Heart right ventricle (tissue), 16 donors: ENCODE data around the gene OGFOD3. TPM values are rescaled to one million over a fixed set of nuclear protein-coding genes. Genes with fewer than 3 reads are reported as not detected.

ENCODE experiments used
- ATAC-seq, 8 donors: fragments of 200-7000 bp; cut with Tn5 transposase; one replicate each; pipeline ENCODE4 v1.9.1; 2020; ENCODE audit warnings: mild to moderate bottlenecking in 8 of 8, moderate library complexity in 8 of 8, moderate number of reproducible peaks in 1 of 8
- DNase-seq, 2 donors: peaks; one replicate each; pipeline ENCODE4 v3.0.0-alpha.2; 2020
- H3K27ac ChIP-seq, 10 donors: fragments of 200-600 bp; sonication (generic) in 2 of 10; one replicate each; pipeline versions ENCODE4 v1.5.0 to v1.8.0; 2020 to 2022; ENCODE audit warnings: mild to moderate bottlenecking in 3 of 10
- H3K27me3 ChIP-seq, 7 donors: fragments of 200-600 bp; one replicate each; pipeline ENCODE4 v1.8.0; 2021 to 2022; ENCODE audit warnings: mild to moderate bottlenecking in 2 of 7
- H3K36me3 ChIP-seq, 9 donors: fragments of 200-600 bp; sonication (generic) in 1 of 9; one replicate each; pipeline versions ENCODE4 v1.5.0 to v1.8.0; 2020 to 2022; ENCODE audit warnings: mild to moderate bottlenecking in 2 of 9
- H3K4me1 ChIP-seq, 9 donors: fragments of 200-600 bp; sonication (generic) in 1 of 9; one replicate each; pipeline versions ENCODE4 v1.5.0 to v1.8.0; 2020 to 2022; ENCODE audit warnings: mild to moderate bottlenecking in 4 of 9
- H3K4me3 ChIP-seq, 10 donors: fragments of 200-600 bp; sonication (generic) in 2 of 10; one replicate each; pipeline versions ENCODE4 v1.5.0 to v1.8.0; 2020 to 2022; ENCODE audit warnings: mild to moderate bottlenecking in 7 of 10, moderate library complexity in 2 of 10
- H3K9me3 ChIP-seq, 11 donors: fragments of 200-600 bp in 10 of 11; sonication (generic) in 2 of 11; one replicate each; pipeline versions ENCODE4 v1.5.0 to v1.8.0; 2013 to 2022; ENCODE audit warnings: mild to moderate bottlenecking in 2 of 11, control low read depth in 1 of 11, moderate library complexity in 1 of 11
- CTCF ChIP-seq, 9 donors: fragments of 200-600 bp; sonication (generic) in 2 of 9; IDR thresholded peaks; one replicate each; pipeline versions ENCODE4 v1.5.0 to v1.8.0; 2021 to 2022; ENCODE audit warnings: antibody characterized with exemption in 9 of 9, mild to moderate bottlenecking in 5 of 9, moderate library complexity in 1 of 9
- WGBS, 2 donors: extraction: QIAGEN DNeasy Blood & Tissue Kit; methylation state at CpG; one replicate each; pipeline ENCODE4 v1.1.7; 2013; ENCODE audit warnings: inconsistent platforms in 1 of 2; 5-methylcytosine and 5-hydroxymethylcytosine counted together
- intact Hi-C, 10 donors: fragments of 100-400 bp; cut with DNase I; formaldehyde crosslinking; loops; one replicate each; pipeline versions ENCODE4 v1.11.1 to v1.14.2; 2022
- polyA plus RNA-seq, 2 donors: library from polyadenylated mRNA; stranded (reverse); fragments of 200-250 nt; gene quantifications; one replicate each; pipeline ENCODE4 v1.2.3, GENCODE V29; 2013
- total RNA-seq, 10 donors: library from RNA; stranded (reverse); fragmentation: NEBNext Ultra II Directional in 3 of 10; extraction: Animal tissue kit (Norgen Biotek cat#: 25700) in 3 of 10; gene quantifications; one replicate each; pipeline versions ENCODE4 v1.2.1 to v1.2.4, GENCODE V29; 2021 to 2023
- donor health status: Arrhythmogenic right ventricular cardiomyopathy.
- donor health status: ischemic (EF 13 %, LVEDD 7.1; RV severe dilation, severe dysfunction).
- donor health status: healthy with polysubstance abuse.
- donor health status: DM: no; HTN: yes; CAD: no.
- donor health status: DM: no; HTN: no; CAD: no.
- donor health status: ischemic (EF 25% LVEDD 6.9; RV normal size, moderate dysfunction).
- donor health status: ischemic (EF 25% LVEDD 5.7; RV mildly dilated, moderate dysfunction).
- donor health status: healthy.
- donor health status: DM: yes; HTN: yes; CAD: no.
- donor health status: Ischemic cardiomyopathy.
- donor health status: ischemic (EF 35%, LVEDD 5.7; RV mildly dilated, moderate dysfunction).
- donor health status: nonischemic (EF 11% LVEDD 7.7; RV severe dilation, severe dysfunction).
- donor health status: DM: yes; HTN: yes; CAD: no.
- donor health status: PGD.
- donor health status: ischemic (EF 29% LVEDD 5.4; RV normal size, mild dysfunction).
- donor health status: nonischemic (EF 23%, LVEDD 6.1; RV moderate dilation, normal function).

Gene OGFOD3
- total and polyA plus RNA-seq, 12 donors = 23.3 to 39.4 (median 30.8) TPM

GRCh38 chr17:82443465-82444283, 25.3 kb upstream of the OGFOD3 start:
- Histone ChIP-seq H3K27me3 (no peaks in the 10 kb centered on the region), H3K4me3 (no peak overlapping the region), H3K27ac (no peak overlapping the region), H3K4me1 (peaks cover 0 to 41% (median 12%) of the 10 kb centered on the region in 9 donors), H3K36me3 (peaks cover 0 to 71% (median 0%) of the 10 kb centered on the region in 9 donors), H3K9me3 (no peaks in the 10 kb centered on the region)
- DNase-seq (no peak), ATAC-seq (no peak)
- 87 to 89% methylated on average over 31 to 38 of the region's 40 CpGs for WGBS, 2 donors
- intact Hi-C loops = no loop called here
- TF ChIP-seq CTCF (IDR thresholded peaks at IDR 0.05) = no peak

DNA sequence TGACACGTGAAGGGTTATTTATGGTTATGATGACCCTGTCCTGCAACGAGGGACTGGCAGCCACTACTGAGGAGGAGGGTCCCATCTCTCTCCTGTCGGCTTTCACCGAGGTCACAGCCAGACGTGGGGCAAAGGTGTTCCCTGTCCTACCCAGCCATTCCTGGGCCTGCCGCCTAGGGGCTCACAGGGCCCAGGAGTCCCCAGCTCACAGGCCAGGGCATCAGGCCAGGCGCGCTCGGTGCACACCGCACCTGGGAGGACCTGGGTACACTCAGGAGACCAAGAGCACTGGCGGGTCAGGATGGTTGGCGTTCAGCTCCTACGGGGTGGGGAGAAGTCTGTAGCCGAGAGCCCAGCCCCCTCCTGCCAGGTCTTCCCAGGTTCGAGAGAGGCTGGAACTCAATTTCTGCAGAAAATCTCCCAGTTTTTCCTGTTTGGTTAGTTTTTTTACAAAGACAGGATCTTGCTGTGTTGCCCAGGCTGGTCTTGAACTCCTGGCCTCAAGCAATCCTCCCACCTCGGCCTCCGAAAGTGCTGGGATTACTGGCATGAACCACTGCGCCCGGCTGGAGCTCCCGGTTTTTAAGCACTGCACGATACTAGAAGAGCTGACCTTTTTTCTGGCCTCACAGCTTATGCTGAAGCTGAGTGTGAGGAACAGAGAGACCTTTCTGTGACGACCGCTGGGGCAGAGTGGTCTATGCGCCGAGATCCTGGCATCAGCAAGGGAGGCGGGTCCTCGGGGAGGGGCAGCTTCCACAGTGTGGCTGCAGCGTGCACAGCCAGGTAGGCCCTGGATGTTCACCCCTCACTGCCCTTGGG, 24.5 kb upstream of the OGFOD3 start:
- intact Hi-C loops = no loop called here

GRCh38 chr17:82441691-82442487, 23.5 kb upstream of the OGFOD3 start:
- Histone ChIP-seq H3K27me3 (no peaks in the 10 kb centered on the region), H3K27ac (no peak overlapping the region), H3K9me3 (no peaks in the 10 kb centered on the region), H3K4me1 (peaks cover 0 to 36% (median 12%) of the 10 kb centered on the region in 9 donors), H3K36me3 (peaks cover 0 to 74% (median 0%) of the 10 kb centered on the region in 9 donors), H3K4me3 (no peak overlapping the region)
- ATAC-seq (no peak), DNase-seq (peak in 1 of 2 donors; percentile 23)
- intact Hi-C loops = no loop called here
- TF ChIP-seq CTCF (IDR thresholded peaks at IDR 0.05) = no peak
- 87% methylated on average over 27 of the region's 27 CpGs for WGBS, 2 donors

More for the DNA sequence above, 24.5 kb upstream of the OGFOD3 start:
- TF ChIP-seq CTCF (IDR thresholded peaks at IDR 0.05) = no peak
- no peak overlapping the region for H3K27ac ChIP-seq
- no peaks in the 10 kb centered on the region for H3K27me3 ChIP-seq
- 87 to 91% methylated on average over 28 of the region's 28 CpGs for WGBS, 2 donors
- H3K36me3 ChIP-seq = peaks cover 0 to 69% (median 0%) of the 10 kb centered on the region in 9 donors
- H3K9me3 ChIP-seq = no peaks in the 10 kb centered on the region
- ATAC-seq (no peak), DNase-seq (peak in 1 of 2 donors; percentile 14)
- no peak overlapping the region for H3K4me3 ChIP-seq
- peaks cover 0 to 40% (median 12%) of the 10 kb centered on the region in 9 donors for H3K4me1 ChIP-seq
